Parathyroid adenoma (tissue), 2 donors: ENCODE data around the gene THSD1.

Experiments used
- H2AFZ ChIP-seq: fragments of 300-600 bp; sonication (generic); one replicate; pipeline ENCODE4 v1.7.0; 2017; ENCODE audit warnings: antibody characterized with exemption, mild to moderate bottlenecking
- H3K27ac ChIP-seq: fragments of 300-600 bp; sonication (generic); one replicate; pipeline ENCODE4 v1.7.0; 2017
- H3K27me3 ChIP-seq: fragments of 300-600 bp; sonication (generic); one replicate; pipeline ENCODE4 v1.7.0; 2017; ENCODE audit warnings: low read length; ENCODE audit not compliant: control insufficient read depth, insufficient read depth
- H3K36me3 ChIP-seq: fragments of 300-600 bp; sonication (generic); one replicate; pipeline ENCODE4 v1.7.0; 2017; ENCODE audit warnings: low read length; ENCODE audit not compliant: control insufficient read depth, insufficient read depth
- H3K4me1 ChIP-seq: fragments of 300-600 bp; sonication (generic); one replicate; pipeline ENCODE4 v1.7.0; 2017; ENCODE audit warnings: control low read depth
- H3K4me2 ChIP-seq: fragments of 300-600 bp; sonication (generic); one replicate; pipeline ENCODE4 v1.7.0; 2017; ENCODE audit warnings: low read length
- H3K4me3 ChIP-seq: fragments of 300-600 bp; sonication (generic); one replicate; pipeline ENCODE4 v1.7.0; 2017; ENCODE audit warnings: low read depth, low read length
- H3K79me2 ChIP-seq: fragments of 300-600 bp; sonication (generic); one replicate; pipeline ENCODE4 v1.7.0; 2017; ENCODE audit warnings: control low read depth
- H3K9ac ChIP-seq: fragments of 300-600 bp; sonication (generic); one replicate; pipeline ENCODE4 v1.7.0; 2017; ENCODE audit warnings: mild to moderate bottlenecking
- H3K9me3 ChIP-seq: fragments of 300-600 bp; sonication (generic); one replicate; pipeline ENCODE4 v1.7.0; 2017; ENCODE audit warnings: low read length; ENCODE audit not compliant: control insufficient read depth
- TF ChIP-seq, protein P1 (sequence below): fragments of 300-600 bp; sonication (generic); IDR thresholded peaks from one replicate; pipeline ENCODE4 v1.7.0; 2017; ENCODE audit warnings: antibody characterized with exemption, mild to moderate bottlenecking
- donor health status: primary hyperparathyroidism.

THSD1 gene

GRCh38 chr13:52353193-52353592 is 52.8 kb downstream of the THSD1 start:
- no peak overlapping the region for H3K9ac ChIP-seq
- TF ChIP-seq, protein P1, sequence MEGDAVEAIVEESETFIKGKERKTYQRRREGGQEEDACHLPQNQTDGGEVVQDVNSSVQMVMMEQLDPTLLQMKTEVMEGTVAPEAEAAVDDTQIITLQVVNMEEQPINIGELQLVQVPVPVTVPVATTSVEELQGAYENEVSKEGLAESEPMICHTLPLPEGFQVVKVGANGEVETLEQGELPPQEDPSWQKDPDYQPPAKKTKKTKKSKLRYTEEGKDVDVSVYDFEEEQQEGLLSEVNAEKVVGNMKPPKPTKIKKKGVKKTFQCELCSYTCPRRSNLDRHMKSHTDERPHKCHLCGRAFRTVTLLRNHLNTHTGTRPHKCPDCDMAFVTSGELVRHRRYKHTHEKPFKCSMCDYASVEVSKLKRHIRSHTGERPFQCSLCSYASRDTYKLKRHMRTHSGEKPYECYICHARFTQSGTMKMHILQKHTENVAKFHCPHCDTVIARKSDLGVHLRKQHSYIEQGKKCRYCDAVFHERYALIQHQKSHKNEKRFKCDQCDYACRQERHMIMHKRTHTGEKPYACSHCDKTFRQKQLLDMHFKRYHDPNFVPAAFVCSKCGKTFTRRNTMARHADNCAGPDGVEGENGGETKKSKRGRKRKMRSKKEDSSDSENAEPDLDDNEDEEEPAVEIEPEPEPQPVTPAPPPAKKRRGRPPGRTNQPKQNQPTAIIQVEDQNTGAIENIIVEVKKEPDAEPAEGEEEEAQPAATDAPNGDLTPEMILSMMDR: no peak
- no peak overlapping the region for H2AFZ ChIP-seq
- no peaks in the 10 kb centered on the region for H3K36me3 ChIP-seq
- no peaks in the 10 kb centered on the region for H3K9me3 ChIP-seq
- no peaks in the 10 kb centered on the region for H3K79me2 ChIP-seq
- H3K27ac ChIP-seq: no peak overlapping the region
- no peak overlapping the region for H3K4me2 ChIP-seq
- no peaks in the 10 kb centered on the region for H3K4me1 ChIP-seq
- no peak overlapping the region for H3K4me3 ChIP-seq
- no peaks in the 10 kb centered on the region for H3K27me3 ChIP-seq

- Histone ChIP-seq H3K4me3 (no peak overlapping the region), H3K9me3 (no peaks in the 10 kb centered on the region), H3K9ac (no peak overlapping the region), H3K36me3 (no peaks in the 10 kb centered on the region), H3K27ac (no peak overlapping the region), H3K79me2 (no peaks in the 10 kb centered on the region), H3K27me3 (no peaks in the 10 kb centered on the region), H2AFZ (no peak overlapping the region), H3K4me1 (no peaks in the 10 kb centered on the region), H3K4me2 (no peak overlapping the region)
- TF ChIP-seq, protein P1: no peak
Observed at GRCh38 chr13:52348983-52349780, 56.8 kb downstream of the THSD1 start.

GRCh38 chr13:52348071-52348470 is 57.9 kb downstream of the THSD1 start:
- no peaks in the 10 kb centered on the region for H3K79me2 ChIP-seq

DNA sequence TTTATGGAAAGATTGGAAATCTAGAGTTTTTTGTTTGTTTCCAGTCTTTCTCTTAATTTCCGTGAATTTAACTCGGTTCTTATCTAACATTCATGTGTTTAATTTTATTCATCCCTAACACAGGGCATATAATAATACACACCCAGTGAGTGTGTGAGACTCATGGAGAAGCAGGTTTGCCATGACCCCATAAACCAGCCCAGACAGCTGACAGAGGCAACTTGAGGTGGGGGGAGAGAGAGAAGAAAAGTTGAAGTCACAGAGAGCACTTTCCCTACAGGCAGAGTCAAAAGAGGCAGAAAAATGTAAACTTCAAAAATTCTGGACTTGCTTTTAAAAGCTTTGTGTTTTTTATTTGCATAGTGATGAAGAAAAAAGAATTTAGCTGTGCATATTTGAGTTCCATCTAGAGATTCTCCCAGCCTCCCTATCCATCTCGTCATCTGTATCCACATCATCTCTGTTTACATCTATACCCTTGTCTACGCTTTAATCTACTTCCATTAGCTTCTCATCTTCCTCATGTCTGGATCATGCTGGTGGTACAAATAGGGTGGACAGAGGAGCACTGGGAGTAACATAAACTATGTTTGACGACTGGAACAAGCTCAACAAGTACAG is 60.2 kb downstream of the THSD1 start:
- H3K4me1 ChIP-seq: no peaks in the 10 kb centered on the region

More at GRCh38 chr13:52348071-52348470, 57.9 kb downstream of the THSD1 start:
- Histone ChIP-seq H3K9ac (no peak overlapping the region), H2AFZ (no peak overlapping the region), H3K4me3 (no peak overlapping the region), H3K27ac (no peak overlapping the region), H3K4me1 (no peaks in the 10 kb centered on the region), H3K36me3 (no peaks in the 10 kb centered on the region), H3K9me3 (no peaks in the 10 kb centered on the region), H3K27me3 (no peaks in the 10 kb centered on the region), H3K4me2 (no peak overlapping the region)
- TF ChIP-seq, protein P1: no peak

More for the DNA sequence above, 60.2 kb downstream of the THSD1 start:
- Histone ChIP-seq H3K36me3 (no peaks in the 10 kb centered on the region), H2AFZ (no peak overlapping the region), H3K9ac (no peak overlapping the region), H3K9me3 (no peaks in the 10 kb centered on the region), H3K4me3 (no peak overlapping the region), H3K4me2 (no peak overlapping the region), H3K27me3 (no peaks in the 10 kb centered on the region), H3K79me2 (no peaks in the 10 kb centered on the region), H3K27ac (no peak overlapping the region)
- TF ChIP-seq, protein P1: no peak
